HG02623 (cell line): Measurements from ENCODE around the gene ANXA5.

ENCODE experiments used
- ATAC-seq: cut with Tn5 transposase; IDR thresholded peaks from one replicate; pipeline ENCODE4 v1.9.1; 2021; ENCODE audit warnings: moderate library complexity; ENCODE audit not compliant: unreplicated experiment

The ANXA5 gene

DNA sequence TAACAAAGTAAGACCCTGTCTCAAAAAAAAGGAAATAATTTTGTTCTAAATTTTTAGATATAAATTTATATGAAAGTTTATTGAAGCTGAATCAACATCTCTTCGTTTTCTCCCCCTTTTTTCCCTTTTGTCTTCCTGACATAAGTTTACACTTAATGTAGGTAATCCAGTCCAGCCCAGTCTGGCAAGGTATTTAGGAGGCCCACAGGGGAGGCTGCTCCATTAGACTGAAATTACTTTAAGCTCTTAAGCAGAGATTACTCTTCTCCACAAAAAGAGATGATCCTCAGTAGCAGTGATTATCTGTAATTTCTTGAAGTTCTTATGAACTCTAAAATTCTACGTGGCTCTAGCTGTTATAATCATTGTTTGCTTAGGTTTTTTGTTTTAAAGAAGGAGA is 46.0 kb downstream of the ANXA5 start:
- ATAC-seq: no peak

GRCh38 chr4:121648516-121648915 is 48.3 kb downstream of the ANXA5 start:
- no peak for ATAC-seq

DNA sequence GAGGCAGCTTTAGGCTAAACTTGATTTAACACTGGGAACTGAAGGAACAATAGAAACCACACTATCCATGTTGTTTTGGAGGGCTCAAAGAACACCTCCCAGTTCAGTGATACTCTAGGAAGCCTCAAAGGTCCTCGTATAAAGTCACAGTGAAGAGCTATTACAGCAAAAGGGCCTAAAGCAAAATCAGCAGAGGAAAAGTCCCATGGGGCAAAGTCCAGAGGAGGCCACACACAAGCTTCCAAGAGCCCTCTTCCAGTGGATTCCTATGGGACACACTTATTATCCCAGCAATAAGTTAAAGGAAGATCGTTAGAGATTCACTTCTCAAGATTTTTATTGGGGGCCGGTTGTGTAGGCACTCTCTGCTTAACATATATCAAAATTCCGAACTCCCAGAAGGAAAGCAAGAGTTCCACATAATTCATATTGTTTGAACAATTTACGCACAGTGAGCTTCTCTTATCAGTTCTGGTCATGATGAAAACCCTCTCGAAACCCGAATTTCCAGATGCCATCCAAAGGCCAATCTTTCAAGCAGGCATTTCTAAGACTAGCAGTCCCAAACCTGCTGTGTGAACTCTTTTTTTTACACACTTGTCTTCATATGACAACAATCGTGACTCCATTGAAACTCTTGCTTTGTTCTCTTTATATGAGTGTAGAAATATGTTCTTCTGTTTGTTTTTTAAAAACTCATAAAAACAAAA is 53.7 kb downstream of the ANXA5 start:
- no peak for ATAC-seq

DNA sequence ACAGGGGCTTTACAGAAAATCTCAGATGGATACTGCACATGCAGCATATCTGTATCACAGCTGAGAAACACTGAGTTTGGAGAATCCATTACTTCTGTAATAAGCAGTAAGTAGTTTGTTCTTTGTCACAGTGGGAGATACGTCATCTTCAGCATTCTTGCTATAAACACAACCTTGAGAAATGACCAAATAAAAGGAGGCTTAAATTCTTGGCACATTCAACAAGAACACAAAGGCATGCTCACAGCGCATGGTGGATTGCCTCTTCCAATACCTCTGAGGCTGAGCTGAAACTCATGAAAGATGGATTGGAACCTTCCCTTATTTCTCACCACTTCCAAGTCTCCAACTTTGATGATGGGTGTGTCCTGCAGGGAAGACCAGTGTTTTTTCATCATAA is 54.5 kb downstream of the ANXA5 start:
- ATAC-seq: no peak

- ATAC-seq: no peak
Measured at GRCh38 chr4:121633653-121634052, 63.1 kb downstream of the ANXA5 start.

DNA sequence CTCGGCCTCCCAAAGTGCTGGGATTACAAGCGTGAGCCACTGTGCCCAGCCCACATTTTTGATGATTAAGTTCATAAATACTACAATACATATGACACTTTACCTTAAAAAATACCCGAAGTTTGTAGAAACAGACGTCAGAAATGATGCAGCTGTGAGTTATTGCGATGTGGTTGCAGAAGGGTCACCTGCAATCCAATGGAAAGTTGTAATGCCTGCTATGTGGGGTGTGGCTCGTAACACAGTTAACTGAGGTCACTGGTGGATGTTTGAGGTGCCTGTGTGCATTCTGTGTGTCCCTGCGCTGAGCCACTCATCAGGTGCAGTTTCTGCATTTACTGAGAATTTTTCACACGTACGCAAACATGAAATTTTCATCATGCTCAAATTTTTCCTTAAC is 64.1 kb downstream of the ANXA5 start:
- ATAC-seq: no peak
